Spinal cord (tissue), 10 donors: ENCODE measurements around the gene KIAA0825. TPM values are rescaled to one million over a fixed set of nuclear protein-coding genes. Genes with fewer than 3 reads are reported as not detected.

Source experiments
- DNase-seq, 6 donors: peaks; one replicate each; pipeline versions ENCODE4 v3.0.0 to v3.0.0-alpha.2; 2013 to 2015; ENCODE audit warnings: low spot score in 6 of 6, low read depth in 4 of 6
- H3K27ac ChIP-seq: one replicate; pipeline ENCODE4 v1.5.1; 2013; ENCODE audit warnings: low read depth, low read length, control low read depth
- H3K27me3 ChIP-seq: one replicate; pipeline ENCODE4 v1.6.1; 2013; ENCODE audit warnings: low read length; ENCODE audit not compliant: control insufficient read depth, insufficient read depth
- H3K36me3 ChIP-seq: one replicate; pipeline ENCODE4 v1.6.1; 2013; ENCODE audit warnings: low read length; ENCODE audit not compliant: control insufficient read depth, insufficient read depth
- H3K4me1 ChIP-seq: one replicate; pipeline ENCODE4 v1.6.1; 2013; ENCODE audit warnings: low read length; ENCODE audit not compliant: control insufficient read depth, insufficient read depth
- H3K4me3 ChIP-seq: one replicate; pipeline ENCODE4 v1.5.1; 2013; ENCODE audit warnings: low read depth, low read length, control low read depth
- H3K9me3 ChIP-seq: one replicate; pipeline ENCODE4 v1.6.1; 2013; ENCODE audit warnings: low read length; ENCODE audit not compliant: control insufficient read depth, insufficient read depth
- WGBS: methylation state at CpG from one replicate; pipeline ENCODE4 v1.1.5; 2013; ENCODE audit warnings: missing lambda C conversion rate; ENCODE audit not compliant: insufficient coverage; 5-methylcytosine and 5-hydroxymethylcytosine counted together
- polyA plus RNA-seq, 2 donors: library from polyadenylated mRNA; unstranded; fragments of 120-200 nt; gene quantifications; one replicate each; pipeline ENCODE4 v1.2.1, GENCODE V29; 2013; ENCODE audit not compliant: insufficient read length in 2 of 2
- total RNA-seq, 2 donors: library from RNA; depleted of rRNA in 1 of 2; stranded (reverse); fragments of 120-200 nt in 1 of 2; fragments of >200 nt in 1 of 2; gene quantifications; one replicate each; pipeline versions ENCODE4 v1.2.3 to v1.2.4, GENCODE V29; 2013 to 2014
- donor health status: healthy.

The KIAA0825 gene
- total and polyA plus RNA-seq, 4 donors = 2.9 to 20.9 (median 8.4) TPM

- no CpG with 5 or more reads among the region's 2 CpGs for WGBS
- peak in 2 of 6 donors; percentile 21 to 61 for DNase-seq
These were observed 379.1 kb downstream of the KIAA0825 start for GRCh38 chr5:94239266-94239665.

GRCh38 chr5:94234987-94235386 is 383.4 kb downstream of the KIAA0825 start:
- H3K4me1 ChIP-seq = no peaks in the 10 kb centered on the region
- H3K36me3 ChIP-seq = no peaks in the 10 kb centered on the region
- H3K4me3 ChIP-seq = no peak overlapping the region
- no peaks in the 10 kb centered on the region for H3K9me3 ChIP-seq
- H3K27me3 ChIP-seq = no peaks in the 10 kb centered on the region
- no CpG with 5 or more reads among the region's 1 CpG for WGBS
- DNase-seq = no peak
- no peak overlapping the region for H3K27ac ChIP-seq

More at GRCh38 chr5:94239266-94239665, 379.1 kb downstream of the KIAA0825 start:
- H3K27ac ChIP-seq = no peak overlapping the region
- no peaks in the 10 kb centered on the region for H3K4me1 ChIP-seq
- no peaks in the 10 kb centered on the region for H3K36me3 ChIP-seq
- H3K9me3 ChIP-seq = no peaks in the 10 kb centered on the region
- no peak overlapping the region for H3K4me3 ChIP-seq
- H3K27me3 ChIP-seq = no peaks in the 10 kb centered on the region

DNA sequence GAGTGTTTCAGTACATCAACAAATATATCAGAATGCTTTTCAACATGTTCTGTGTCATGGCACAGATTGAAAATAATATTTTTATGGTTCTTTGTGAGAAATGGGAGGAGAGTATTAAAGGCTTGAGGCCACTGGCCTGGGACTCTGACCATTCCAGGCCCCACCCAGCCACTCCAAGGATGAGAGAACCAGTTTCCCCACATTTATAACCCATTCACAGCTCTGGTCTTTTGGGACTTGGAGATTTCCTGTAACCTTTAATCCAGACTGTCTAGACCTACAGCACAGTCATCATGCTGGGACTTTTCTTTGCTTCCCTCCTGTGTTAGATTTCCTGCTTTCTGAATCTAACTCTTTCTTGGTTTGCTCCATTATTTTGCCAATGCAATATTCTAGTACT is 389.6 kb downstream of the KIAA0825 start:
- H3K4me1 ChIP-seq = no peaks in the 10 kb centered on the region
- H3K27me3 ChIP-seq = no peaks in the 10 kb centered on the region
- H3K9me3 ChIP-seq = no peaks in the 10 kb centered on the region
- H3K4me3 ChIP-seq = no peak overlapping the region
- H3K27ac ChIP-seq = no peak overlapping the region
- no peak for DNase-seq
- no peaks in the 10 kb centered on the region for H3K36me3 ChIP-seq

- Histone ChIP-seq H3K36me3 (no peaks in the 10 kb centered on the region), H3K27ac (no peak overlapping the region), H3K27me3 (no peaks in the 10 kb centered on the region), H3K9me3 (no peaks in the 10 kb centered on the region), H3K4me3 (no peak overlapping the region), H3K4me1 (no peaks in the 10 kb centered on the region)
- WGBS = 100% methylated on average over 1 of the region's 2 CpGs
- no peak for DNase-seq
These were observed 395.2 kb downstream of the KIAA0825 start for GRCh38 chr5:94223235-94223634.

DNA sequence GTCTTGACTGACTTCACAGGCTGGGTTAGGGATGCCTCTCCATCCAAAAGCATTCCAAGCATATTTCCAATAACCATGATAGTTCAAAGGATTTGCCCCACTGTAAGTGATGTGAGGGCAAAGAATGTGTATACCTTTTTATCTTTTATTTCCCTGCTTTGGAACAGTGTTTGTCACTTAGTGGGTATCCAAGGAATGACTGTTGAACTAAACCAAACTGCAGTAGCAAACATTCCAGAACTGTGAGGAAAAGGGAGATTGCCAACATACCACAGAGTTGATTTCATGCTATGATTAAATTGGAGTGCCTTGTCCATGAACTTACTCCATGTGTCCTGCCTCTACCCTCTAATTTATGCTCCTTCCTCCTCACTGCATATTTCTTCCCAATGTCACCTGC is 400.0 kb downstream of the KIAA0825 start:
- Histone ChIP-seq H3K27me3 (no peaks in the 10 kb centered on the region), H3K4me1 (no peaks in the 10 kb centered on the region), H3K4me3 (no peak overlapping the region), H3K36me3 (no peaks in the 10 kb centered on the region), H3K27ac (no peak overlapping the region), H3K9me3 (no peaks in the 10 kb centered on the region)
- no peak for DNase-seq

GRCh38 chr5:94217745-94218144 is 400.7 kb downstream of the KIAA0825 start:
- H3K27me3 ChIP-seq = no peaks in the 10 kb centered on the region

DNA sequence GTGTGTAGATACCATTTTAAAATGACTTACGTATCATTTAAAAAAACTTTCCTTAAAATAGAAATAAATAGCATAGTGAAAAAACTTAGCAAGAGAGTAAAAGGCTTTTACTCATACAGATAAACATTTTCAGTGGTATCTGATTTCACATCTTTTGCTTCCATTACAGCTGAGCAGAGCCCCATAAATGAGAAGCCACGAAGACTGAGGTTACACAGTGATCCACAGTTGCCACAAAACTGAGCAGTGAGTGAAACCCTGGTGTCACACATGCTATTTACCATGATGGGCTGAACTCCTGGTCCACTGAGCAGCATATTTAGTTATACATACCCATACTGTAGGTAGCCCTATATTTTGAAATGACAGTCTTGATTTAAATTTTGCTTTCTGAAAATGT is 401.2 kb downstream of the KIAA0825 start:
- H3K27me3 ChIP-seq = no peaks in the 10 kb centered on the region
- H3K4me3 ChIP-seq = no peak overlapping the region
- no peak overlapping the region for H3K27ac ChIP-seq
- H3K36me3 ChIP-seq = no peaks in the 10 kb centered on the region
- no peak for DNase-seq
- no peaks in the 10 kb centered on the region for H3K4me1 ChIP-seq
- H3K9me3 ChIP-seq = no peaks in the 10 kb centered on the region
- whole genome bisulfite sequencing = 89% methylated on average over 1 of the region's 2 CpGs

More at GRCh38 chr5:94217745-94218144, 400.7 kb downstream of the KIAA0825 start:
- DNase-seq = no peak
- Histone ChIP-seq H3K4me3 (no peak overlapping the region), H3K4me1 (no peaks in the 10 kb centered on the region), H3K27ac (no peak overlapping the region), H3K36me3 (no peaks in the 10 kb centered on the region), H3K9me3 (no peaks in the 10 kb centered on the region)
- no CpG with 5 or more reads among the region's 3 CpGs for WGBS

DNA sequence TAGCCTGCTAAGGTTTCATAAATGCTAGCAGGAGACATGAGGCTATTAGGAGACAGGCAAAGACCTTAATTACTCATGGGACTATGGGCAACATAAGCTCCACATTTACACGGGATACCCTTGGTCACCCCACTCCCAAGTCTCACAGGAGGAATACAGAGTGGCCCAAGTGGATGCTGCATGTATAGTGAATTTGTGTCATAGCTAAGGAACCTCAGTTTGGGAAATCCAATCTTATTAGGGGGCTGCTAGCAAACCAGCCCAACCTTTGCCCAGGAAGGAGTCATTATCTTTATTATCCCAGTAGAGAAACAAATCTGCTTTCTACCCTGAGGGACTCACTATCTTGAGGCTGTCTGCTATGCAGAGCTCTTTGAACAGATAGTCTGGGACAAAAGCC is 405.9 kb downstream of the KIAA0825 start:
- H3K27ac ChIP-seq = no peak overlapping the region
- H3K36me3 ChIP-seq = no peaks in the 10 kb centered on the region
- no CpG with 5 or more reads among the region's 1 CpG for WGBS
- H3K4me3 ChIP-seq = no peak overlapping the region
- H3K9me3 ChIP-seq = no peaks in the 10 kb centered on the region
- no peaks in the 10 kb centered on the region for H3K4me1 ChIP-seq
- DNase-seq = no peak
- no peaks in the 10 kb centered on the region for H3K27me3 ChIP-seq

DNA sequence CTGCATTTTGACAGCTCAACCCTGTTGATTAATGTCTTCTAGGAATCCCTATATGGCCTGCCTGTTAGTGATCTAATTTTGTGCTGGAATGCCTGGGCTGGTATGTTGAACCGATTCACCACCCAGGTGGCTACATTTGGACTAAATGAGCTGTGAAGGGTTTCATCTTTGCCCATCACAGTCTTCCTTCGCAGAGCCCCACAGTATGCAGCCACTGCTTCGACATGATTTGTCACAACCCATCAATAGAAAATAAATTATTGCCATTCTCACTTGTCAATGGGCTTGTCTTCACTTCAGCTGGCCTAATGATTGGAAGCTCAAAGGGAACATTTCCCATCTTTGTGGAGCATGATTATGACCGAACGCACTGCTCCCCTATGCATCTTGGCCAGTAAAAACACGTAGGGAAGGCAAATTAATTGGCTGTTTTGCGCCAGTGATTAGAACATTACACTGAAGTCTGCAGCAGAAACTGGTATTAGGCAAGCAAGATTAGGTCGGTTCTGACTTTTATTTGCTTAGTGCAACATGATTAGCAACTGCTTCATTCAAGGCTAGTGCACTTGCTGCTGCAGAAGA is 408.5 kb downstream of the KIAA0825 start:
- 48% methylated on average over 7 of the region's 8 CpGs for WGBS
- Histone ChIP-seq H3K27ac (no peak overlapping the region), H3K4me1 (no peaks in the 10 kb centered on the region), H3K9me3 (no peaks in the 10 kb centered on the region), H3K4me3 (no peak overlapping the region), H3K27me3 (no peaks in the 10 kb centered on the region), H3K36me3 (no peaks in the 10 kb centered on the region)
- DNase-seq = peak in 3 of 6 donors; percentile 33 to 92 (median 33)

- no peaks in the 10 kb centered on the region for H3K9me3 ChIP-seq
- WGBS = 86% methylated on average over 1 of the region's 3 CpGs
- no peak for DNase-seq
These were observed 409.1 kb downstream of the KIAA0825 start for GRCh38 chr5:94209272-94209671.

More at GRCh38 chr5:94209272-94209671, 409.1 kb downstream of the KIAA0825 start:
- no peak overlapping the region for H3K4me3 ChIP-seq
- H3K36me3 ChIP-seq = no peaks in the 10 kb centered on the region
- H3K27ac ChIP-seq = no peak overlapping the region
- H3K4me1 ChIP-seq = no peaks in the 10 kb centered on the region
- H3K27me3 ChIP-seq = no peaks in the 10 kb centered on the region
